DMS53 treated with DMSO at 0.1 percent for 48 hours (cell line): Measurements from ENCODE around the gene CABLES1.
"Not testable (repeated sequence)": the region's sequence is repeated elsewhere in the genome, so short reads cannot be mapped to it uniquely, and the experiment has no call there.

ENCODE experiments used
- DNase-seq: peaks from one replicate; lab custom pipeline; 2025; ENCODE audit not compliant: unreplicated experiment; lab: John Stamatoyannopoulos, UW

CABLES1 gene

GRCh38 chr18:23260926-23261590 is 125.8 kb downstream of the CABLES1 start:
- DNase-seq, result no peak

- no peak for DNase-seq
Observed at GRCh38 chr18:23263551-23264235, 128.4 kb downstream of the CABLES1 start.

GRCh38 chr18:23265682-23266399 is 130.6 kb downstream of the CABLES1 start:
- DNase-seq, result no peak

- DNase-seq, result no peak
Observed at GRCh38 chr18:23266717-23267446, 131.6 kb downstream of the CABLES1 start.

GRCh38 chr18:23267447-23267776 is 132.1 kb downstream of the CABLES1 start:
- DNase-seq, result no peak

- DNase-seq, result no peak
Observed at GRCh38 chr18:23268641-23269040, 133.4 kb downstream of the CABLES1 start.

GRCh38 chr18:23269068-23269467 is 133.8 kb downstream of the CABLES1 start:
- not testable (repeated sequence) for DNase-seq

GRCh38 chr18:23269928-23270327 is 134.6 kb downstream of the CABLES1 start:
- DNase-seq, result no peak

GRCh38 chr18:23270986-23271680 is 135.8 kb downstream of the CABLES1 start:
- no peak for DNase-seq

- no peak for DNase-seq
Observed at GRCh38 chr18:23272498-23273232, 137.4 kb downstream of the CABLES1 start.

GRCh38 chr18:23273443-23273966 is 138.2 kb downstream of the CABLES1 start:
- no peak for DNase-seq

GRCh38 chr18:23274638-23275482 is 139.6 kb downstream of the CABLES1 start:
- no peak for DNase-seq

- DNase-seq, result no peak
Observed at GRCh38 chr18:23276451-23276850, 141.2 kb downstream of the CABLES1 start.

GRCh38 chr18:23277399-23277798 is 142.1 kb downstream of the CABLES1 start:
- no peak for DNase-seq

- no peak for DNase-seq
Observed at GRCh38 chr18:23279931-23280330, 144.6 kb downstream of the CABLES1 start.

GRCh38 chr18:23280844-23281243 is 145.6 kb downstream of the CABLES1 start:
- DNase-seq, result no peak

GRCh38 chr18:23281626-23282436 is 146.5 kb downstream of the CABLES1 start:
- DNase-seq, result no peak

- no peak for DNase-seq
Observed at GRCh38 chr18:23282437-23282781, 147.1 kb downstream of the CABLES1 start.
